SK-N-SH (cell line): ENCODE results near the gene MAMDC4. TPM values are rescaled to one million over a fixed set of nuclear protein-coding genes. Genes with fewer than 3 reads are reported as not detected.

ENCODE experiments used
- CTCF ChIA-PET: fragments of 300-600, 350-600 bp; formaldehyde crosslinking; extraction: SDS; loops from one replicate; lab custom pipeline; 2021; lab: Yijun Ruan, JAX
- POLR2A ChIA-PET: fragments of 350-600 bp; sonication (Branson Sonifier 250); formaldehyde crosslinking; extraction: SDS; loops from one replicate; lab custom pipeline; 2020; ENCODE audit warnings: antibody characterized with exemption, inconsistent platforms; lab: Yijun Ruan, JAX
- DNase-seq: peaks from one replicate; pipeline ENCODE4 v3.0.0; 2012
- H2AFZ ChIP-seq: fragments of 200-600 bp; sonication (generic); 2 replicates; pipeline ENCODE4 v1.8.1; 2016; ENCODE audit warnings: antibody characterized with exemption, mild to moderate bottlenecking, low read depth
- H3F3A ChIP-seq: fragments of 200-600 bp; sonication (generic); replicated peaks from 2 replicates; pipeline ENCODE3; 2016; ENCODE audit warnings: antibody characterized with exemption, mild to moderate bottlenecking; ENCODE audit not compliant: insufficient read depth
- H3K27ac ChIP-seq, 2 experiments: fragments of 200-500 bp in 1 of 2; fragments of 200-600 bp in 1 of 2; sonication (Bioruptor generic) in 1 of 2; sonication (generic), shearing (Covaris generic) in 1 of 2; 2 replicates each; pipeline versions ENCODE4 v1.5.1 to v1.6.1; 2014 to 2016; ENCODE audit warnings: low read depth in 2 of 2, inconsistent platforms in 1 of 2, low read length in 1 of 2, mild to moderate bottlenecking in 1 of 2, mixed read lengths in 1 of 2
- H3K27me3 ChIP-seq: fragments of 200-600 bp; sonication (generic), shearing (Covaris generic); 2 replicates; pipeline ENCODE4 v1.6.1; 2016; ENCODE audit warnings: mixed run types; ENCODE audit not compliant: insufficient read depth
- H3K36me3 ChIP-seq, 2 experiments: fragments of 200-500 bp in 1 of 2; fragments of 200-600 bp in 1 of 2; sonication (Bioruptor generic) in 1 of 2; sonication (generic) in 1 of 2; replicated peaks in 1 of 2; 2 replicates each; pipeline versions ENCODE3 to v1.5.1; 2014 to 2016; ENCODE audit warnings: low read length in 1 of 2, mild to moderate bottlenecking in 1 of 2; ENCODE audit not compliant: insufficient read depth in 2 of 2, control insufficient read depth in 1 of 2
- H3K4me1 ChIP-seq, 2 experiments: fragments of 200-500 bp in 1 of 2; fragments of 200-600 bp in 1 of 2; sonication (Bioruptor generic) in 1 of 2; sonication (generic), shearing (Covaris generic) in 1 of 2; 2 replicates each; pipeline versions ENCODE4 v1.5.1 to v1.6.1; 2014 to 2016; ENCODE audit warnings: low read depth in 1 of 2, low read length in 1 of 2, mixed run types in 1 of 2; ENCODE audit not compliant: insufficient read depth in 2 of 2, control insufficient read depth in 1 of 2
- H3K4me2 ChIP-seq: fragments of 200-600 bp; sonication (generic), shearing (Covaris generic); 2 replicates; pipeline ENCODE4 v1.6.1; 2017; ENCODE audit warnings: mixed run types
- H3K4me3 ChIP-seq, 2 experiments: fragments of 200-500 bp in 1 of 2; fragments of 200-600 bp in 1 of 2; sonication (Bioruptor generic) in 1 of 2; sonication (generic), shearing (Covaris generic) in 1 of 2; 2 replicates each; pipeline versions ENCODE4 v1.5.1 to v1.8.1; 2014 to 2016; ENCODE audit warnings: low read depth in 2 of 2, inconsistent platforms in 1 of 2, low read length in 1 of 2, mild to moderate bottlenecking in 1 of 2, mixed read lengths in 1 of 2, moderate library complexity in 1 of 2
- H3K79me2 ChIP-seq: fragments of 200-600 bp; sonication (generic); 2 replicates; pipeline ENCODE4 v1.8.1; 2017; ENCODE audit warnings: mild to moderate bottlenecking; ENCODE audit not compliant: insufficient read depth
- H3K9ac ChIP-seq: fragments of 200-600 bp; sonication (generic); 2 replicates; pipeline ENCODE4 v1.6.1; 2017; ENCODE audit warnings: mixed run types
- H3K9me2 ChIP-seq: fragments of 200-600 bp; sonication (generic); 2 replicates; pipeline ENCODE4 v1.6.1; 2017; ENCODE audit warnings: mixed run types
- H3K9me3 ChIP-seq: fragments of 200-600 bp; sonication (generic); 2 replicates; pipeline ENCODE4 v1.6.1; 2017; ENCODE audit warnings: mixed run types, mild to moderate bottlenecking, moderate library complexity
- H4K20me1 ChIP-seq: fragments of 200-600 bp; sonication (generic); 2 replicates; pipeline ENCODE4 v1.6.1; 2017; ENCODE audit warnings: mild to moderate bottlenecking, mixed run types; ENCODE audit not compliant: insufficient read depth
- CTCF ChIP-seq: fragments of 200-600 bp; sonication (generic); IDR thresholded peaks from 2 replicates; pipeline ENCODE4 v1.6.1; 2017; ENCODE audit warnings: antibody characterized with exemption, mild to moderate bottlenecking, moderate library complexity
- ELF1 ChIP-seq: IDR thresholded peaks from 2 replicates; pipeline ENCODE4 v1.4.0; 2012
- EP300 ChIP-seq, 2 experiments: IDR thresholded peaks; 2 replicates each; pipeline versions ENCODE4 v1.4.0 to v1.6.1; 2012; ENCODE audit warnings: borderline replicate concordance in 1 of 2, low read depth in 1 of 2, low read length in 1 of 2
- FOSL2 ChIP-seq: IDR thresholded peaks from 2 replicates; pipeline ENCODE4 v1.4.0; 2012; ENCODE audit warnings: low read depth, mild to moderate bottlenecking, moderate library complexity, borderline replicate concordance
- FOXJ3 ChIP-seq: sonication (generic); formaldehyde crosslinking; IDR thresholded peaks from 2 replicates; pipeline ENCODE4 v1.5.1; 2020; ENCODE audit warnings: mild to moderate bottlenecking, missing genetic modification reagents
- GABPA ChIP-seq: IDR thresholded peaks from 2 replicates; pipeline ENCODE4 v1.4.0; 2012; ENCODE audit warnings: low read depth, mild to moderate bottlenecking
- JUND ChIP-seq: IDR thresholded peaks from 2 replicates; pipeline ENCODE4 v1.4.0; 2012
- MEF2A ChIP-seq: IDR thresholded peaks from 2 replicates; pipeline ENCODE4 v1.4.0; 2012; ENCODE audit warnings: low read depth, borderline replicate concordance
- PBX3 ChIP-seq: IDR thresholded peaks from 2 replicates; pipeline ENCODE4; 2012
- POLR2AphosphoS5 ChIP-seq: IDR thresholded peaks from 2 replicates; pipeline ENCODE4 v1.6.1; 2012; ENCODE audit warnings: low read depth, low read length
- RAD21 ChIP-seq: IDR thresholded peaks from 2 replicates; pipeline ENCODE4 v1.6.1; 2012; ENCODE audit warnings: mild to moderate bottlenecking, low read length
- REST ChIP-seq: IDR thresholded peaks from 2 replicates; pipeline ENCODE4 v1.6.1; 2012; ENCODE audit warnings: mild to moderate bottlenecking, low read depth, low read length, moderate library complexity
- RXRA ChIP-seq: IDR thresholded peaks from 2 replicates; pipeline ENCODE4 v1.4.0; 2012; ENCODE audit warnings: low read depth, mild to moderate bottlenecking, borderline replicate concordance
- SMC3 ChIP-seq: IDR thresholded peaks from 2 replicates; pipeline ENCODE4 v1.6.1; 2012; ENCODE audit warnings: low read depth, low read length, improper control_type of control experiment
- TAF1 ChIP-seq: IDR thresholded peaks from 2 replicates; pipeline ENCODE4 v1.6.1; 2012; ENCODE audit warnings: low read depth, mild to moderate bottlenecking, low read length, moderate library complexity, borderline replicate concordance
- TCF12 ChIP-seq: IDR thresholded peaks from 2 replicates; pipeline ENCODE4 v1.4.0; 2012
- TEAD4 ChIP-seq: IDR thresholded peaks from 2 replicates; pipeline ENCODE4 v1.4.0; 2012; ENCODE audit warnings: mild to moderate bottlenecking, borderline replicate concordance; ENCODE audit not compliant: insufficient read depth
- YY1 ChIP-seq: IDR thresholded peaks from 2 replicates; pipeline ENCODE4 v1.4.0; 2012; ENCODE audit warnings: low read depth, mild to moderate bottlenecking
- WGBS: methylation state at CpG from one replicate; pipeline ENCODE4 v1.1.6; 2017; ENCODE audit warnings: low lambda C conversion rate; 5-methylcytosine and 5-hydroxymethylcytosine counted together
- polyA plus RNA-seq, 3 experiments: library from polyadenylated mRNA; depleted of rRNA; stranded (reverse); fragments of >200 nt; gene quantifications; 2 replicates each; pipeline ENCODE4 v1.2.3, GENCODE V29; 2012
- TF ChIP-seq, protein P1 (sequence below): IDR thresholded peaks from 2 replicates; pipeline ENCODE4 v1.4.0; 2012; ENCODE audit warnings: low read depth, borderline replicate concordance
- TF ChIP-seq, protein P2 (sequence below): fragments of 150-350 bp; IDR thresholded peaks from 2 replicates; pipeline ENCODE4 v1.6.1; 2016; ENCODE audit warnings: mild to moderate bottlenecking, low read depth, low read length

Gene MAMDC4
- polyA plus RNA-seq, 1 of the 3 experiments (the other 2 are of a cell fraction), result 4.2 TPM

DNA sequence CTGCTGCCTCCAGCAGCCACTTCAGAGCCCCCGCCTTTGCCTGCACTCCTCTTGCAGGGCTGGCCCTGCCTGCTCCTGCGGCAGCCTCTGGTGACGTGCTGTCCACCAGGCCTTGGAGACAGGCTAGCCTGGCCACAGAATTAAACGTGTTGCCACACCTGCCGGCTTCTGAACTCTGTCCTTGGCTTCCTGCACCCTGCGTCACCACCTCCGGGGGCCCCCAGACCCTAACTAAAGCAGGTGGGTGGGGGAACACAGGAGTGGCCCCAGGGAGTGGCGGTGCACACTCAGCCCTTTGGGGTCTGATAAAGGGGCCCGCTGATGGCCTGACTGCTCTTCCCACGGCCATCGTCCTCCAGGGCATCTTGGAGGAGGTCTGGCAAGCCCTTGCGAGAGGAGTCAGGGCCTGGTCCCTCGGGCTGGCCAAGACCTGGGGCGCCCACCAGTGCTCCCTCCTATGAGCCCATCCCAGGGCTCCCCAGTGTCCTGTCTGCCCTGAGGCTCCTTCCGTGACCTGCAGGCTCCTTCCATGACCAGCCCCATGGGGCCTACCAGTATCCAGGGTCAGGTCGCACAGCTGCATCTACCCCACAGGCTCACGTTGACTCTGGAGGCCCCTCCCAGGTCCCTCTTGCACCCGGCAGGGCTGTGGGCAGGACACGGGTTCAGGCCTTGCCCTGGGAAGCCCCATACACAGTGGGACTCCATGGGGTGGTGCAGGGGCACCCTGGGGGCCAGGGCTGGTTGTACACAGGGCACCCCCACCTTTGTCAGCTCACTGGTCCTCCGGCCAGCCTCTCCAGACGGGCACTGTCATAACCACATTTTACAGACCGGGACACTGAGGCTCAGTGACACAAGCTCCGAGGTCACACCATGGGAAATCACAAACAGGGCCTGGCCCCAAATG is 1.0 kb upstream of the MAMDC4 start:
- Histone ChIP-seq H3K27ac (no peak overlapping the region), H2AFZ (no peak overlapping the region), H3K27me3 (no peaks in the 10 kb centered on the region), H3K36me3 (peaks cover 0 to 8% of the 10 kb centered on the region in 2 experiments), H3K9ac (peak overlapping the region; percentile 84; the same call in 1 of the 2 replicates), H3K79me2 (peaks cover 23% of the 10 kb centered on the region; the same call in 1 of the 2 replicates), H3K9me2 (no peaks in the 10 kb centered on the region), H3K4me2 (peak overlapping the region; percentile 96), H3K9me3 (no peaks in the 10 kb centered on the region), H3K4me3 (peak overlapping the region in 1 of 2 experiments; percentile 89; a peak in 1 of 4 replicates), H3K4me1 (peaks cover 4 to 13% of the 10 kb centered on the region in 2 experiments; a peak in 2 of 4 replicates), H4K20me1 (no peaks in the 10 kb centered on the region; the same call in 1 of the 2 replicates), H3F3A (no peaks in the 10 kb centered on the region)
- DNase-seq, result no peak
- no peak for TF ChIP-seq FOSL2
- no peak for TF ChIP-seq SMC3
- TF ChIP-seq ELF1, result no peak
- TF ChIP-seq TAF1, result no peak
- TF ChIP-seq JUND, result no peak
- TF ChIP-seq EP300 (IDR thresholded peaks at IDR 0.05; ENCODE audit: borderline replicate concordance in 1 of 2, low read depth in 1 of 2, low read length in 1 of 2), result no peak
- no peak for TF ChIP-seq PBX3
- TF ChIP-seq RXRA, result no peak
- TF ChIP-seq MEF2A, result no peak
- no peak for TF ChIP-seq CTCF
- no peak for TF ChIP-seq YY1
- TF ChIP-seq FOXJ3, result no peak
- no peak for TF ChIP-seq RAD21
- no peak for TF ChIP-seq REST
- TF ChIP-seq GABPA, result no peak
- TF ChIP-seq, protein P1, sequence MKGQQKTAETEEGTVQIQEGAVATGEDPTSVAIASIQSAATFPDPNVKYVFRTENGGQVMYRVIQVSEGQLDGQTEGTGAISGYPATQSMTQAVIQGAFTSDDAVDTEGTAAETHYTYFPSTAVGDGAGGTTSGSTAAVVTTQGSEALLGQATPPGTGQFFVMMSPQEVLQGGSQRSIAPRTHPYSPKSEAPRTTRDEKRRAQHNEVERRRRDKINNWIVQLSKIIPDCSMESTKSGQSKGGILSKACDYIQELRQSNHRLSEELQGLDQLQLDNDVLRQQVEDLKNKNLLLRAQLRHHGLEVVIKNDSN, result no peak
- TF ChIP-seq TCF12, result no peak
- TF ChIP-seq TEAD4, result no peak
- TF ChIP-seq, protein P2, sequence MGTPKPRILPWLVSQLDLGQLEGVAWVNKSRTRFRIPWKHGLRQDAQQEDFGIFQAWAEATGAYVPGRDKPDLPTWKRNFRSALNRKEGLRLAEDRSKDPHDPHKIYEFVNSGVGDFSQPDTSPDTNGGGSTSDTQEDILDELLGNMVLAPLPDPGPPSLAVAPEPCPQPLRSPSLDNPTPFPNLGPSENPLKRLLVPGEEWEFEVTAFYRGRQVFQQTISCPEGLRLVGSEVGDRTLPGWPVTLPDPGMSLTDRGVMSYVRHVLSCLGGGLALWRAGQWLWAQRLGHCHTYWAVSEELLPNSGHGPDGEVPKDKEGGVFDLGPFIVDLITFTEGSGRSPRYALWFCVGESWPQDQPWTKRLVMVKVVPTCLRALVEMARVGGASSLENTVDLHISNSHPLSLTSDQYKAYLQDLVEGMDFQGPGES, result no peak
- TF ChIP-seq POLR2AphosphoS5, result no peak; the same call in 1 of the 2 replicates
- ChIA-PET POLR2A (interaction anchor here (0.7 to 1.2 kb wide), 3 partner anchors 9 to 13 kb away, joined by 3 read pairs; no protein-coding TSS in a partner anchor), CTCF (interaction anchor here (1.0 to 1.5 kb wide), 2 partner anchors 9 to 63 kb away, joined by 3 to 7 read pairs; no protein-coding TSS in a partner anchor)
- 87% methylated on average over 6 of the region's 23 CpGs for WGBS
